GM12878 (cell line): Measurements from ENCODE around the gene AGPAT4. TPM values are rescaled to one million over a fixed set of nuclear protein-coding genes. Genes with fewer than 3 reads are reported as not detected.

Experiments
- ATAC-seq: fragments of 200-7000 bp; cut with Tn5 transposase; 3 replicates; pipeline ENCODE4 v1.9.1; 2020; ENCODE audit warnings: mild to moderate bottlenecking, moderate library complexity
- BruUV-seq: library from RNA; stranded (reverse); fragments of 400-500 nt; replicated peaks from 2 replicates; lab custom pipeline; 2021; lab: Mats Ljungman, UMichigan
- CTCF ChIA-PET: fragments of 300-600 bp; sonication (Branson Sonifier 250); formaldehyde crosslinking; extraction: SDS; loops from one replicate; lab custom pipeline; 2021; ENCODE audit warnings: inconsistent platforms; lab: Yijun Ruan, JAX
- POLR2A ChIA-PET: fragments of 350-600 bp; formaldehyde crosslinking; extraction: SDS; loops from one replicate; lab custom pipeline; 2021; ENCODE audit warnings: inconsistent platforms; lab: Charles Lee
- RAD21 ChIA-PET: fragments of 300-600 bp; sonication (Branson Sonifier 250); formaldehyde crosslinking; loops from one replicate; lab custom pipeline; 2023; ENCODE audit warnings: antibody characterized with exemption; ENCODE audit not compliant: unreplicated experiment; lab: Charles Lee
- SMC1A ChIA-PET: fragments of 300-600 bp; sonication (Branson Sonifier 250); formaldehyde crosslinking; loops from one replicate; lab custom pipeline; 2023; ENCODE audit not compliant: unreplicated experiment, uncharacterized antibody; lab: Charles Lee
- DNase-seq: peaks from one replicate; pipeline ENCODE4 v3.0.0-alpha.2; 2011; ENCODE audit warnings: low read depth, low spot score
- FAIRE-seq: peaks from 3 replicates; lab custom pipeline; 2011; peaks lifted over from hg19 to GRCh38; lab: Jason Lieb, UNC
- H2AFZ ChIP-seq: 2 replicates; pipeline ENCODE4 v1.6.0; 2011; ENCODE audit warnings: low read depth, low read length, control low read depth; ENCODE audit not compliant: control insufficient read depth
- H3K27ac ChIP-seq: 2 replicates; pipeline ENCODE4 v1.5.1; 2011; ENCODE audit warnings: control low read depth; ENCODE audit not compliant: control insufficient read depth, insufficient read depth
- H3K27me3 ChIP-seq, 2 experiments: replicated peaks in 1 of 2; 2 replicates each; pipeline versions ENCODE4 v1.6.0 to v1.6.1; 2011; ENCODE audit warnings: low read length in 1 of 2; ENCODE audit not compliant: control insufficient read depth in 2 of 2, insufficient read depth in 2 of 2
- H3K36me3 ChIP-seq, 2 experiments: 2 replicates each; pipeline ENCODE4 v1.5.1; 2011; ENCODE audit warnings: low read length in 1 of 2; ENCODE audit not compliant: control insufficient read depth in 2 of 2, insufficient read depth in 2 of 2
- H3K4me1 ChIP-seq: 2 replicates; pipeline ENCODE4 v1.6.1; 2011; ENCODE audit warnings: mild to moderate bottlenecking, low read length, moderate library complexity, mixed read lengths; ENCODE audit not compliant: control insufficient read depth, insufficient read depth
- H3K4me2 ChIP-seq: 2 replicates; pipeline ENCODE4 v1.6.0; 2011; ENCODE audit warnings: control low read depth; ENCODE audit not compliant: control insufficient read depth, insufficient read depth
- H3K4me3 ChIP-seq: fragments of 200-600 bp; sonication (generic); 2 replicates; pipeline ENCODE4 v1.5.1; 2016
- H3K79me2 ChIP-seq: 2 replicates; pipeline ENCODE4 v1.6.0; 2011; ENCODE audit warnings: low read length; ENCODE audit not compliant: control insufficient read depth, insufficient read depth
- H3K9ac ChIP-seq: 2 replicates; pipeline ENCODE4 v1.8.0; 2011; ENCODE audit warnings: low read length, control low read depth, mixed read lengths; ENCODE audit not compliant: control insufficient read depth, insufficient read depth
- H3K9me3 ChIP-seq: replicated peaks from 3 replicates; pipeline ENCODE4 v1.5.1; 2011; ENCODE audit warnings: mild to moderate bottlenecking, low read length; ENCODE audit not compliant: control insufficient read depth, insufficient read depth
- H4K20me1 ChIP-seq: 2 replicates; pipeline ENCODE4 v1.6.0; 2011; ENCODE audit not compliant: control insufficient read depth, insufficient read depth
- CBFB ChIP-seq: IDR thresholded peaks from 2 replicates; pipeline ENCODE4 v1.6.1; 2016; ENCODE audit warnings: antibody characterized with exemption, low read depth
- IKZF1 ChIP-seq: fragments of 450-650 bp; conservative IDR thresholded peaks from 2 replicates; pipeline ENCODE4 v1.6.1; 2017; ENCODE audit warnings: antibody characterized with exemption, mild to moderate bottlenecking
- MAX ChIP-seq: IDR thresholded peaks from 2 replicates; pipeline ENCODE4 v1.6.1; 2012; ENCODE audit warnings: low read depth, low read length, improper control_type of control experiment
- MTA3 ChIP-seq: IDR thresholded peaks from 2 replicates; pipeline ENCODE4 v1.6.1; 2012; ENCODE audit warnings: low read length, inconsistent platforms, borderline replicate concordance
- NBN ChIP-seq: fragments of 450-650 bp; IDR thresholded peaks from 2 replicates; pipeline ENCODE4 v1.6.1; 2016
- NFIC ChIP-seq: IDR thresholded peaks from 2 replicates; pipeline ENCODE4 v1.6.1; 2012; ENCODE audit warnings: low read depth, mild to moderate bottlenecking, inconsistent platforms, low read length, moderate library complexity
- RAD21 ChIP-seq: IDR thresholded peaks from 2 replicates; pipeline ENCODE4 v1.6.1; 2011; ENCODE audit warnings: mild to moderate bottlenecking, low read depth, low read length, moderate library complexity; ENCODE audit not compliant: insufficient read depth
- TCF7 ChIP-seq: IDR thresholded peaks from 2 replicates; pipeline ENCODE4 v1.6.1; 2014; ENCODE audit warnings: antibody characterized with exemption, borderline replicate concordance
- USF2 ChIP-seq: IDR thresholded peaks from 2 replicates; pipeline ENCODE4 v1.6.1; 2011; ENCODE audit warnings: low read depth, low read length, improper control_type of control experiment, borderline replicate concordance
- YY1 ChIP-seq: IDR thresholded peaks from 2 replicates; pipeline ENCODE4 v1.6.1; 2011; ENCODE audit warnings: low read depth, mild to moderate bottlenecking, low read length
- WGBS: methylation state at CpG from one replicate; pipeline ENCODE4 v1.1.6; 2016; ENCODE audit warnings: low lambda C conversion rate; ENCODE audit not compliant: insufficient replicate concordance, insufficient coverage; ENCODE audit errors: missing lambda C conversion rate; 5-methylcytosine and 5-hydroxymethylcytosine counted together
- in situ Hi-C: fragments of 300-500 bp; cut with MboI; formaldehyde crosslinking; loops from 9 replicates; pipeline ENCODE4 v1.14.3; 2018; ENCODE audit warnings: mixed read lengths
- intact Hi-C: fragments of 100-400 bp; cut with micrococcal nuclease; formaldehyde crosslinking; loops from one replicate; pipeline ENCODE4 v1.14.2; 2022; ENCODE audit not compliant: unreplicated experiment
- polyA plus RNA-seq, 11 experiments: library from polyadenylated mRNA; depleted of rRNA in 4 of 11; unstranded in 6 of 11; stranded (reverse) in 5 of 11; fragments of >200 nt; fragmentation: Nextera tagmentation in 4 of 11; fragmentation: Illumina TruSeq in 1 of 11; extraction: Ambion mirVana in 4 of 11; extraction: Trizol in 1 of 11; gene quantifications; 1 replicate in 1 of 11; 2 replicates in 10 of 11; pipeline versions ENCODE4 v1.2.1 to v1.2.3, GENCODE V29; 2011 to 2016; ENCODE audit warnings: inconsistent platforms in 2 of 11, missing spikeins in 2 of 11, low read depth in 1 of 11
- total RNA-seq, 4 experiments: library from RNA; depleted of rRNA in 3 of 4; stranded (reverse); fragments of >200 nt in 3 of 4; fragmentation: Illumina TruSeq in 1 of 4; extraction: Trizol in 1 of 4; gene quantifications; 2 replicates each; pipeline versions ENCODE4 v1.2.1 to v1.2.3, GENCODE V29; 2013 to 2021
- TF ChIP-seq, protein P1 (sequence below): IDR thresholded peaks from 2 replicates; pipeline ENCODE4 v1.6.1; 2011; ENCODE audit warnings: borderline replicate concordance, low read depth, mild to moderate bottlenecking, moderate library complexity, low read length; ENCODE audit not compliant: insufficient read depth, poor library complexity, severe bottlenecking
- TF ChIP-seq, protein P2 (sequence below): fragments of 450-650 bp; IDR thresholded peaks from 2 replicates; pipeline ENCODE4 v1.6.1; 2017; ENCODE audit warnings: mild to moderate bottlenecking, moderate library complexity
- TF ChIP-seq, protein P3 (sequence below): IDR thresholded peaks from 2 replicates; pipeline ENCODE4 v1.6.1; 2011; ENCODE audit warnings: mild to moderate bottlenecking, low read depth, low read length, moderate library complexity; ENCODE audit not compliant: insufficient replicate concordance
- TF ChIP-seq, protein P4 (sequence below): fragments of 450-650 bp; IDR thresholded peaks from 2 replicates; pipeline ENCODE4 v1.6.1; 2017; ENCODE audit warnings: low read depth, mild to moderate bottlenecking, moderate library complexity

The AGPAT4 gene
- total and polyA plus RNA-seq, 10 of the 15 experiments (the other 5 are each of a cell fraction or from before 2014, with no cell fraction given): 0.34 to 2.2 (median 1.3) TPM

DNA sequence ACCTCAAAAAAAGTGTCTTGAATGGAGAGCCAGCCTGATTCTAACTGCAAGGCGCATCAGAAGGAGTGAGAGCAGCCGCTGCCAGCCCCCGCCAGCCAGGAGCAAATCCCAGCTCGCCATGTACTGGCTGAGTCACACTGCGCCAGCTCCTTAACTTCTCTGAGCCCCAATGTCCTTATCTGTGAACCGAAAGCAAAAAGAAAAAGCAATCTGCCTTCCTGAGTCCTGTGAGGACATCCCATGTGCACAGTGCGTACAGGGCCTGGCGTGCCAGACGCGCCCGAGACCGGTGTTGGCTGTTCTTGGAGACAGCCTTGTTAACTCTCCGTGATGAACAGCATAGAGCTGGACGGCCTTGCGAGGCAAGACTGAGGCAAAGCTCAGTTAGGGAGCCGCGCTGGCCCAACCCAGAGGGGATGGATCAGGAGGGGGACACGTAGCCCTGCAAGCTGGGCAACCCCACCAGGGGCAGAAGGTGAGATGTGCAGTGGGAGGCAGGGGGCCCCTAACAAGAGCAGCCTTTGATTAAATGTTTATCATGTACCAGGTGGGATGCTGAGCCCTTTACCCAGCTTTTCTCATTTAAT is 122.7 kb downstream of the AGPAT4 start:
- Histone ChIP-seq H4K20me1 (no peaks in the 10 kb centered on the region; the same call in 1 of the 2 replicates), H3K36me3 (no peaks in the 10 kb centered on the region), H3K27ac (no peak overlapping the region), H3K27me3 (no peaks in the 10 kb centered on the region), H3K9ac (no peak overlapping the region), H3K79me2 (no peaks in the 10 kb centered on the region), H3K9me3 (no peaks in the 10 kb centered on the region), H3K4me2 (no peak overlapping the region), H3K4me3 (no peak overlapping the region), H2AFZ (no peak overlapping the region), H3K4me1 (no peaks in the 10 kb centered on the region)
- 80% methylated on average over 18 of the region's 18 CpGs for whole genome bisulfite sequencing
- BruUV-seq: no TSS peak
- ATAC-seq (no peak), FAIRE-seq (no peak), DNase-seq (no peak)
- ChIA-PET SMC1A (no interaction called here), CTCF (interaction anchor here (1.2 kb wide), 1 partner anchor 158 kb away, joined by 3 read pairs; no protein-coding TSS in a partner anchor), POLR2A (no interaction called here), RAD21 (no interaction called here)
- intact Hi-C loops: loop anchor here (5.0 kb wide), 1 partner anchor 221 kb away; no protein-coding TSS in a partner anchor
- in situ Hi-C loops: no loop called here
- TF ChIP-seq RAD21 (no peak), MAX (no peak), NBN (no peak), CBFB (no peak), NFIC (no peak), YY1 (no peak), MTA3 (no peak), TCF7 (no peak), USF2 (no peak), IKZF1 (no peak)
- TF ChIP-seq, protein P1, sequence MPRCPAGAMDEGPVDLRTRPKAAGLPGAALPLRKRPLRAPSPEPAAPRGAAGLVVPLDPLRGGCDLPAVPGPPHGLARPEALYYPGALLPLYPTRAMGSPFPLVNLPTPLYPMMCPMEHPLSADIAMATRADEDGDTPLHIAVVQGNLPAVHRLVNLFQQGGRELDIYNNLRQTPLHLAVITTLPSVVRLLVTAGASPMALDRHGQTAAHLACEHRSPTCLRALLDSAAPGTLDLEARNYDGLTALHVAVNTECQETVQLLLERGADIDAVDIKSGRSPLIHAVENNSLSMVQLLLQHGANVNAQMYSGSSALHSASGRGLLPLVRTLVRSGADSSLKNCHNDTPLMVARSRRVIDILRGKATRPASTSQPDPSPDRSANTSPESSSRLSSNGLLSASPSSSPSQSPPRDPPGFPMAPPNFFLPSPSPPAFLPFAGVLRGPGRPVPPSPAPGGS: no peak
- TF ChIP-seq, protein P2, sequence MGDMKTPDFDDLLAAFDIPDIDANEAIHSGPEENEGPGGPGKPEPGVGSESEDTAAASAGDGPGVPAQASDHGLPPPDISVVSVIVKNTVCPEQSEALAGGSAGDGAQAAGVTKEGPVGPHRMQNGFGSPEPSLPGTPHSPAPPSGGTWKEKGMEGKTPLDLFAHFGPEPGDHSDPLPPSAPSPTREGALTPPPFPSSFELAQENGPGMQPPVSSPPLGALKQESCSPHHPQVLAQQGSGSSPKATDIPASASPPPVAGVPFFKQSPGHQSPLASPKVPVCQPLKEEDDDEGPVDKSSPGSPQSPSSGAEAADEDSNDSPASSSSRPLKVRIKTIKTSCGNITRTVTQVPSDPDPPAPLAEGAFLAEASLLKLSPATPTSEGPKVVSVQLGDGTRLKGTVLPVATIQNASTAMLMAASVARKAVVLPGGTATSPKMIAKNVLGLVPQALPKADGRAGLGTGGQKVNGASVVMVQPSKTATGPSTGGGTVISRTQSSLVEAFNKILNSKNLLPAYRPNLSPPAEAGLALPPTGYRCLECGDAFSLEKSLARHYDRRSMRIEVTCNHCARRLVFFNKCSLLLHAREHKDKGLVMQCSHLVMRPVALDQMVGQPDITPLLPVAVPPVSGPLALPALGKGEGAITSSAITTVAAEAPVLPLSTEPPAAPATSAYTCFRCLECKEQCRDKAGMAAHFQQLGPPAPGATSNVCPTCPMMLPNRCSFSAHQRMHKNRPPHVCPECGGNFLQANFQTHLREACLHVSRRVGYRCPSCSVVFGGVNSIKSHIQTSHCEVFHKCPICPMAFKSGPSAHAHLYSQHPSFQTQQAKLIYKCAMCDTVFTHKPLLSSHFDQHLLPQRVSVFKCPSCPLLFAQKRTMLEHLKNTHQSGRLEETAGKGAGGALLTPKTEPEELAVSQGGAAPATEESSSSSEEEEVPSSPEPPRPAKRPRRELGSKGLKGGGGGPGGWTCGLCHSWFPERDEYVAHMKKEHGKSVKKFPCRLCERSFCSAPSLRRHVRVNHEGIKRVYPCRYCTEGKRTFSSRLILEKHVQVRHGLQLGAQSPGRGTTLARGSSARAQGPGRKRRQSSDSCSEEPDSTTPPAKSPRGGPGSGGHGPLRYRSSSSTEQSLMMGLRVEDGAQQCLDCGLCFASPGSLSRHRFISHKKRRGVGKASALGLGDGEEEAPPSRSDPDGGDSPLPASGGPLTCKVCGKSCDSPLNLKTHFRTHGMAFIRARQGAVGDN: no peak
- TF ChIP-seq, protein P3, sequence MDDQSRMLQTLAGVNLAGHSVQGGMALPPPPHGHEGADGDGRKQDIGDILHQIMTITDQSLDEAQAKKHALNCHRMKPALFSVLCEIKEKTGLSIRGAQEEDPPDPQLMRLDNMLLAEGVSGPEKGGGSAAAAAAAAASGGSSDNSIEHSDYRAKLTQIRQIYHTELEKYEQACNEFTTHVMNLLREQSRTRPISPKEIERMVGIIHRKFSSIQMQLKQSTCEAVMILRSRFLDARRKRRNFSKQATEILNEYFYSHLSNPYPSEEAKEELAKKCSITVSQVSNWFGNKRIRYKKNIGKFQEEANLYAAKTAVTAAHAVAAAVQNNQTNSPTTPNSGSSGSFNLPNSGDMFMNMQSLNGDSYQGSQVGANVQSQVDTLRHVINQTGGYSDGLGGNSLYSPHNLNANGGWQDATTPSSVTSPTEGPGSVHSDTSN: no peak
- TF ChIP-seq, protein P4, sequence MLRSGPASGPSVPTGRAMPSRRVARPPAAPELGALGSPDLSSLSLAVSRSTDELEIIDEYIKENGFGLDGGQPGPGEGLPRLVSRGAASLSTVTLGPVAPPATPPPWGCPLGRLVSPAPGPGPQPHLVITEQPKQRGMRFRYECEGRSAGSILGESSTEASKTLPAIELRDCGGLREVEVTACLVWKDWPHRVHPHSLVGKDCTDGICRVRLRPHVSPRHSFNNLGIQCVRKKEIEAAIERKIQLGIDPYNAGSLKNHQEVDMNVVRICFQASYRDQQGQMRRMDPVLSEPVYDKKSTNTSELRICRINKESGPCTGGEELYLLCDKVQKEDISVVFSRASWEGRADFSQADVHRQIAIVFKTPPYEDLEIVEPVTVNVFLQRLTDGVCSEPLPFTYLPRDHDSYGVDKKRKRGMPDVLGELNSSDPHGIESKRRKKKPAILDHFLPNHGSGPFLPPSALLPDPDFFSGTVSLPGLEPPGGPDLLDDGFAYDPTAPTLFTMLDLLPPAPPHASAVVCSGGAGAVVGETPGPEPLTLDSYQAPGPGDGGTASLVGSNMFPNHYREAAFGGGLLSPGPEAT: no peak
